GM12878 (cell line): Measurements from ENCODE around the gene AP1M1. TPM values are rescaled to one million over a fixed set of nuclear protein-coding genes. Genes with fewer than 3 reads are reported as not detected.
"Not testable (repeated sequence)": the region's sequence is repeated elsewhere in the genome, so short reads cannot be mapped to it uniquely, and the experiment has no call there.

Experiments used
- ATAC-seq: fragments of 200-7000 bp; cut with Tn5 transposase; 3 replicates; pipeline ENCODE4 v1.9.1; 2020; ENCODE audit warnings: mild to moderate bottlenecking, moderate library complexity
- BruUV-seq: library from RNA; stranded (reverse); fragments of 400-500 nt; replicated peaks from 2 replicates; lab custom pipeline; 2021; lab: Mats Ljungman, UMichigan
- CTCF ChIA-PET: fragments of 300-600 bp; sonication (Branson Sonifier 250); formaldehyde crosslinking; extraction: SDS; loops from one replicate; lab custom pipeline; 2021; ENCODE audit warnings: inconsistent platforms; lab: Yijun Ruan, JAX
- POLR2A ChIA-PET: fragments of 350-600 bp; formaldehyde crosslinking; extraction: SDS; loops from one replicate; lab custom pipeline; 2021; ENCODE audit warnings: inconsistent platforms; lab: Charles Lee
- RAD21 ChIA-PET: fragments of 300-600 bp; sonication (Branson Sonifier 250); formaldehyde crosslinking; loops from one replicate; lab custom pipeline; 2023; ENCODE audit warnings: antibody characterized with exemption; ENCODE audit not compliant: unreplicated experiment; lab: Charles Lee
- SMC1A ChIA-PET: fragments of 300-600 bp; sonication (Branson Sonifier 250); formaldehyde crosslinking; loops from one replicate; lab custom pipeline; 2023; ENCODE audit not compliant: unreplicated experiment, uncharacterized antibody; lab: Charles Lee
- DNase-seq: peaks from one replicate; pipeline ENCODE4 v3.0.0-alpha.2; 2011; ENCODE audit warnings: low read depth, low spot score
- FAIRE-seq: peaks from 3 replicates; lab custom pipeline; 2011; peaks lifted over from hg19 to GRCh38; lab: Jason Lieb, UNC
- H2AFZ ChIP-seq: 2 replicates; pipeline ENCODE4 v1.6.0; 2011; ENCODE audit warnings: low read depth, low read length, control low read depth; ENCODE audit not compliant: control insufficient read depth
- H3K27ac ChIP-seq: 2 replicates; pipeline ENCODE4 v1.5.1; 2011; ENCODE audit warnings: control low read depth; ENCODE audit not compliant: control insufficient read depth, insufficient read depth
- H3K27me3 ChIP-seq, 2 experiments: replicated peaks in 1 of 2; 2 replicates each; pipeline versions ENCODE4 v1.6.0 to v1.6.1; 2011; ENCODE audit warnings: low read length in 1 of 2; ENCODE audit not compliant: control insufficient read depth in 2 of 2, insufficient read depth in 2 of 2
- H3K36me3 ChIP-seq, 2 experiments: 2 replicates each; pipeline ENCODE4 v1.5.1; 2011; ENCODE audit warnings: low read length in 1 of 2; ENCODE audit not compliant: control insufficient read depth in 2 of 2, insufficient read depth in 2 of 2
- H3K4me1 ChIP-seq: 2 replicates; pipeline ENCODE4 v1.6.1; 2011; ENCODE audit warnings: mild to moderate bottlenecking, low read length, moderate library complexity, mixed read lengths; ENCODE audit not compliant: control insufficient read depth, insufficient read depth
- H3K4me2 ChIP-seq: 2 replicates; pipeline ENCODE4 v1.6.0; 2011; ENCODE audit warnings: control low read depth; ENCODE audit not compliant: control insufficient read depth, insufficient read depth
- H3K4me3 ChIP-seq: fragments of 200-600 bp; sonication (generic); 2 replicates; pipeline ENCODE4 v1.5.1; 2016
- H3K79me2 ChIP-seq: 2 replicates; pipeline ENCODE4 v1.6.0; 2011; ENCODE audit warnings: low read length; ENCODE audit not compliant: control insufficient read depth, insufficient read depth
- H3K9ac ChIP-seq: 2 replicates; pipeline ENCODE4 v1.8.0; 2011; ENCODE audit warnings: low read length, control low read depth, mixed read lengths; ENCODE audit not compliant: control insufficient read depth, insufficient read depth
- H3K9me3 ChIP-seq: replicated peaks from 3 replicates; pipeline ENCODE4 v1.5.1; 2011; ENCODE audit warnings: mild to moderate bottlenecking, low read length; ENCODE audit not compliant: control insufficient read depth, insufficient read depth
- H4K20me1 ChIP-seq: 2 replicates; pipeline ENCODE4 v1.6.0; 2011; ENCODE audit not compliant: control insufficient read depth, insufficient read depth
- ASH2L ChIP-seq: fragments of 300-600, 200-600 bp; sonication (generic); IDR thresholded peaks from 2 replicates; pipeline ENCODE4 v1.6.1; 2017; ENCODE audit warnings: low read depth, mild to moderate bottlenecking, borderline replicate concordance
- BCL11A ChIP-seq: IDR thresholded peaks from 2 replicates; pipeline ENCODE4 v1.6.1; 2011; ENCODE audit warnings: low read depth, low read length
- CREB1 ChIP-seq: IDR thresholded peaks from 2 replicates; pipeline ENCODE4 v1.6.1; 2012; ENCODE audit warnings: low read depth, mild to moderate bottlenecking, inconsistent platforms
- EED ChIP-seq: sonication (generic); IDR thresholded peaks from 2 replicates; pipeline ENCODE4 v1.6.1; 2016; ENCODE audit warnings: antibody characterized with exemption, low read depth
- JUND ChIP-seq: IDR thresholded peaks from 2 replicates; pipeline ENCODE4 v1.6.1; 2012; ENCODE audit warnings: low read depth, mild to moderate bottlenecking, low read length, improper control_type of control experiment, moderate library complexity
- NFXL1 ChIP-seq: fragments of 450-650 bp; IDR thresholded peaks from 2 replicates; pipeline ENCODE4 v1.6.1; 2017; ENCODE audit warnings: antibody characterized with exemption, mild to moderate bottlenecking, borderline replicate concordance
- NR2F1 ChIP-seq: fragments of 450-650 bp; conservative IDR thresholded peaks from 2 replicates; pipeline ENCODE4 v1.6.1; 2017; ENCODE audit warnings: mild to moderate bottlenecking
- RUNX3 ChIP-seq: IDR thresholded peaks from 2 replicates; pipeline ENCODE4 v1.6.1; 2012; ENCODE audit warnings: low read length, inconsistent platforms
- SMAD5 ChIP-seq: IDR thresholded peaks from 2 replicates; pipeline ENCODE4 v1.6.1; 2016; ENCODE audit warnings: antibody characterized with exemption, low read depth
- SMARCA5 ChIP-seq: fragments of 450-650 bp; IDR thresholded peaks from 2 replicates; pipeline ENCODE4 v1.6.1; 2017; ENCODE audit warnings: mild to moderate bottlenecking
- SREBF1 ChIP-seq: IDR thresholded peaks from 2 replicates; pipeline ENCODE4 v1.6.1; 2012; ENCODE audit warnings: mild to moderate bottlenecking, low read length
- STAT3 ChIP-seq: IDR thresholded peaks from 2 replicates; pipeline ENCODE4 v1.6.1; 2011; ENCODE audit warnings: low read depth, low read length, improper control_type of control experiment
- ZNF592 ChIP-seq: fragments of 450-650 bp; IDR thresholded peaks from 2 replicates; pipeline ENCODE4 v1.6.1; 2017; ENCODE audit warnings: mild to moderate bottlenecking, moderate library complexity
- ZNF622 ChIP-seq: fragments of 450-650 bp; IDR thresholded peaks from 2 replicates; pipeline ENCODE4 v1.6.1; 2017; ENCODE audit warnings: mild to moderate bottlenecking, inconsistent platforms
- WGBS: methylation state at CpG from one replicate; pipeline ENCODE4 v1.1.6; 2016; ENCODE audit warnings: low lambda C conversion rate; ENCODE audit not compliant: insufficient replicate concordance, insufficient coverage; ENCODE audit errors: missing lambda C conversion rate; 5-methylcytosine and 5-hydroxymethylcytosine counted together
- in situ Hi-C: fragments of 300-500 bp; cut with MboI; formaldehyde crosslinking; loops from 9 replicates; pipeline ENCODE4 v1.14.3; 2018; ENCODE audit warnings: mixed read lengths
- intact Hi-C: fragments of 100-400 bp; cut with micrococcal nuclease; formaldehyde crosslinking; loops from one replicate; pipeline ENCODE4 v1.14.2; 2022; ENCODE audit not compliant: unreplicated experiment
- polyA plus RNA-seq, 11 experiments: library from polyadenylated mRNA; depleted of rRNA in 4 of 11; unstranded in 6 of 11; stranded (reverse) in 5 of 11; fragments of >200 nt; fragmentation: Nextera tagmentation in 4 of 11; fragmentation: Illumina TruSeq in 1 of 11; extraction: Ambion mirVana in 4 of 11; extraction: Trizol in 1 of 11; gene quantifications; 1 replicate in 1 of 11; 2 replicates in 10 of 11; pipeline versions ENCODE4 v1.2.1 to v1.2.3, GENCODE V29; 2011 to 2016; ENCODE audit warnings: inconsistent platforms in 2 of 11, missing spikeins in 2 of 11, low read depth in 1 of 11
- total RNA-seq, 4 experiments: library from RNA; depleted of rRNA in 3 of 4; stranded (reverse); fragments of >200 nt in 3 of 4; fragmentation: Illumina TruSeq in 1 of 4; extraction: Trizol in 1 of 4; gene quantifications; 2 replicates each; pipeline versions ENCODE4 v1.2.1 to v1.2.3, GENCODE V29; 2013 to 2021

The AP1M1 gene
- total and polyA plus RNA-seq, 10 of the 15 experiments (the other 5 are each of a cell fraction or from before 2014, with no cell fraction given) = 1.0 to 116 (median 44.7) TPM

GRCh38 chr19:16178866-16179265 is 18.8 kb upstream of the AP1M1 start:
- H3K4me2 ChIP-seq = peak overlapping the region; percentile 13; the same call in 1 of the 2 replicates
- H3K4me1 ChIP-seq, DNase-seq, H3K36me3 ChIP-seq, BruUV-seq, POLR2A ChIA-PET, H3K27me3 ChIP-seq, H4K20me1 ChIP-seq, H3K9me3 ChIP-seq, in situ Hi-C loops, FAIRE-seq, H3K9ac ChIP-seq, intact Hi-C loops, H3K27ac ChIP-seq, H3K4me3 ChIP-seq, H3K79me2 ChIP-seq: not testable (repeated sequence)
- 16% methylated on average over 5 of the region's 5 CpGs for WGBS
- peak; percentile 45; the same call in 1 of the 2 replicates for TF ChIP-seq NR2F1
- 0 out of 2 replicates have a peak, but pooled peaks have one; percentile 8 for TF ChIP-seq SMARCA5
- peak; percentile 31; the same call in 1 of the 2 replicates for TF ChIP-seq RUNX3
- ChIA-PET SMC1A (interaction anchor here (0.6 to 7.4 kb wide), 11 partner anchors 9 to 137 kb away, joined by 3 to 49 read pairs (median 4); no protein-coding TSS in a partner anchor), CTCF (interaction anchor here (0.9 to 4.8 kb wide), 7 partner anchors 23 to 137 kb away, joined by 4 to 59 read pairs (median 10); partner anchors contain the start of gene HSH2D), RAD21 (interaction anchor here (0.9 to 4.5 kb wide), 8 partner anchors 17 to 549 kb away, joined by 3 to 27 read pairs (median 3); partner anchors contain the start of genes HSH2D and TPM4)
- H2AFZ ChIP-seq = peak overlapping the region; percentile 17; the same call in 1 of the 2 replicates
- ATAC-seq = peak; percentile 71

DNA sequence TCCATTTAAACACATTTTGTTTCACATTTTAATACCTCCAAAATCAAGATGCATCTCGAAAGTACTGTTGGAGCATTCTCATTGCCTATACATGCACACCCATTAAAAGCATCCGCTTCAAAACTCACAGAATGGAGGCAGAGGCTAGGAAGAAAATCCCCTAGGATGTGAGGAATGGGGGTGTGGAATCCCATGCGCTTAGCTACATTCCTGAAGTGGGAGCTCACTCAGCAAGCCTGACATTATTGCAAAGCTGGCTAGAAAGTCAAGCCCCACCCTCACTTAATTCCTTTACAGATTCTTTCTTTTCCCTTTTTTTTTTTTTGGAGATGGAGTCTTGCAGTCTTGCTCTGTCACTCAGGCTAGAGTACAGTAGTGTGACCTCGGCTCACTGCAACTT is 17.1 kb upstream of the AP1M1 start:
- ChIA-PET POLR2A (interaction anchor here (0.5 to 2.0 kb wide), 7 partner anchors 33 to 143 kb away, joined by 3 to 11 read pairs (median 4); no protein-coding TSS in a partner anchor), CTCF (interaction anchor here (0.7 to 4.8 kb wide), 8 partner anchors 20 to 139 kb away, joined by 3 to 59 read pairs (median 7); partner anchors contain the start of gene HSH2D), SMC1A (interaction anchor here (0.8 to 7.4 kb wide), 14 partner anchors 11 to 551 kb away, joined by 3 to 49 read pairs (median 6); no protein-coding TSS in a partner anchor), RAD21 (interaction anchor here (0.6 to 4.5 kb wide), 11 partner anchors 14 to 551 kb away, joined by 3 to 27 read pairs (median 6); partner anchors contain the start of gene HSH2D)
- H3K4me2 ChIP-seq = no peak overlapping the region
- BruUV-seq = no TSS peak
- no peak for ATAC-seq
- intact Hi-C loops (no loop called here), in situ Hi-C loops (loop anchor here (5.0 kb wide), 1 partner anchor 113 kb away; no protein-coding TSS in a partner anchor)
- H3K79me2 ChIP-seq = peaks cover 4% of the 10 kb centered on the region
- FAIRE-seq = no peak
- H3K4me1 ChIP-seq = peaks cover 11% of the 10 kb centered on the region
- peaks cover 2% of the 10 kb centered on the region for H3K9me3 ChIP-seq
- H3K4me3 ChIP-seq = no peak overlapping the region
- H3K27me3 ChIP-seq = no peaks in the 10 kb centered on the region
- H3K27ac ChIP-seq = no peak overlapping the region
- no peak overlapping the region for H3K9ac ChIP-seq
- no peak for DNase-seq
- H4K20me1 ChIP-seq = no peaks in the 10 kb centered on the region
- H2AFZ ChIP-seq = no peak overlapping the region
- WGBS = 87% methylated on average over 4 of the region's 4 CpGs
- no peaks in the 10 kb centered on the region for H3K36me3 ChIP-seq
- TF ChIP-seq NFXL1 (no peak), SREBF1 (no peak), EED (no peak), SMAD5 (no peak), ZNF622 (no peak), JUND (no peak), ASH2L (no peak), ZNF592 (no peak), STAT3 (no peak), BCL11A (no peak), CREB1 (no peak)
